Mucosa of descending colon (tissue), 3 donors: ENCODE results near the gene CCDC177. TPM values are rescaled to one million over a fixed set of nuclear protein-coding genes. Genes with fewer than 3 reads are reported as not detected.

Source experiments
- ATAC-seq: fragments of 200-7000 bp; cut with Tn5 transposase; one replicate; pipeline ENCODE4 v1.9.1; 2020; ENCODE audit warnings: mild to moderate bottlenecking, moderate library complexity
- DNase-seq, 3 donors: peaks; one replicate each; pipeline ENCODE4 v3.0.0-alpha.2; 2020
- H3K36me3 ChIP-seq: fragments of 200-600 bp; one replicate; pipeline ENCODE4 v1.8.0; 2021; ENCODE audit warnings: low read depth, mild to moderate bottlenecking
- H3K4me1 ChIP-seq: fragments of 200-600 bp; one replicate; pipeline ENCODE4 v1.8.0; 2021; ENCODE audit warnings: low read depth, mild to moderate bottlenecking
- H3K4me3 ChIP-seq: fragments of 200-600 bp; one replicate; pipeline ENCODE4 v1.8.0; 2021; ENCODE audit warnings: mild to moderate bottlenecking
- H3K9me3 ChIP-seq: fragments of 200-600 bp; one replicate; pipeline ENCODE4 v1.8.0; 2021; ENCODE audit warnings: mild to moderate bottlenecking
- CTCF ChIP-seq: fragments of 200-600 bp; IDR thresholded peaks from one replicate; pipeline ENCODE4 v1.8.0; 2022; ENCODE audit warnings: antibody characterized with exemption, mild to moderate bottlenecking
- intact Hi-C, 2 donors: fragments of 100-400 bp; cut with DNase I in 1 of 2; cut with micrococcal nuclease in 1 of 2; formaldehyde crosslinking; loops; one replicate each; pipeline versions ENCODE4 v1.11.0 to v1.11.1; 2022; cut with DNase I, micrococcal nuclease
- total RNA-seq, 3 donors: library from RNA; stranded (reverse); fragmentation: NEBNext Ultra II Directional in 2 of 3; extraction: Animal tissue kit (Norgen Biotek cat#: 25700) in 2 of 3; gene quantifications; one replicate each; pipeline versions ENCODE4 v1.2.1 to v1.2.4, GENCODE V29; 2021 to 2023
- donor health status: DM: no; HTN: no; CAD: no; lungs with moderate emphysema.
- donor health status: DM: no; HTN: no; CAD: no.
- donor health status: DM: no; HTN: yes; CAD: no.

Gene CCDC177
- total RNA-seq, 3 donors from 2014 or later = not detected

GRCh38 chr14:69572030-69572840 lies 2.4 kb downstream of the CCDC177 start:
- ATAC-seq (peak; percentile 60), DNase-seq (peak in 1 of 3 donors; percentile 59)
- H3K4me1 ChIP-seq = peaks cover 24% of the 10 kb centered on the region
- no peak for TF ChIP-seq CTCF
- intact Hi-C loops = no loop called here
- H3K36me3 ChIP-seq = no peaks in the 10 kb centered on the region
- no peak overlapping the region for H3K4me3 ChIP-seq
- no peaks in the 10 kb centered on the region for H3K9me3 ChIP-seq

- DNase-seq = peak in 1 of 3 donors; percentile 27
- peaks cover 24% of the 10 kb centered on the region for H3K4me1 ChIP-seq
- ATAC-seq = peak; percentile 13
- no peaks in the 10 kb centered on the region for H3K36me3 ChIP-seq
- intact Hi-C loops = no loop called here
- TF ChIP-seq CTCF = no peak
- H3K4me3 ChIP-seq = no peak overlapping the region
- H3K9me3 ChIP-seq = no peaks in the 10 kb centered on the region
These were observed 3.1 kb downstream of the CCDC177 start for GRCh38 chr14:69571449-69572029.

GRCh38 chr14:69570836-69571330 lies 3.8 kb downstream of the CCDC177 start:
- intact Hi-C loops = no loop called here
- ATAC-seq = no peak
- peaks cover 24% of the 10 kb centered on the region for H3K4me1 ChIP-seq
- H3K9me3 ChIP-seq = no peaks in the 10 kb centered on the region
- no peak for DNase-seq
- no peaks in the 10 kb centered on the region for H3K36me3 ChIP-seq
- TF ChIP-seq CTCF = no peak
- H3K4me3 ChIP-seq = no peak overlapping the region

- ATAC-seq (no peak), DNase-seq (no peak)
- intact Hi-C loops = no loop called here
- no peak for TF ChIP-seq CTCF
- Histone ChIP-seq H3K4me3 (no peak overlapping the region), H3K4me1 (peaks cover 24% of the 10 kb centered on the region), H3K9me3 (no peaks in the 10 kb centered on the region), H3K36me3 (no peaks in the 10 kb centered on the region)
These were observed 4.8 kb downstream of the CCDC177 start for GRCh38 chr14:69569859-69570258.

GRCh38 chr14:69567563-69567962 lies 7.1 kb downstream of the CCDC177 start:
- intact Hi-C loops = no loop called here
- TF ChIP-seq CTCF = no peak
- DNase-seq (no peak), ATAC-seq (no peak)
- no peak overlapping the region for H3K4me3 ChIP-seq
- H3K4me1 ChIP-seq = peaks cover 10% of the 10 kb centered on the region
- H3K36me3 ChIP-seq = no peaks in the 10 kb centered on the region
- no peaks in the 10 kb centered on the region for H3K9me3 ChIP-seq
